ENCODE measurements around the gene PARD6G.

DNA sequence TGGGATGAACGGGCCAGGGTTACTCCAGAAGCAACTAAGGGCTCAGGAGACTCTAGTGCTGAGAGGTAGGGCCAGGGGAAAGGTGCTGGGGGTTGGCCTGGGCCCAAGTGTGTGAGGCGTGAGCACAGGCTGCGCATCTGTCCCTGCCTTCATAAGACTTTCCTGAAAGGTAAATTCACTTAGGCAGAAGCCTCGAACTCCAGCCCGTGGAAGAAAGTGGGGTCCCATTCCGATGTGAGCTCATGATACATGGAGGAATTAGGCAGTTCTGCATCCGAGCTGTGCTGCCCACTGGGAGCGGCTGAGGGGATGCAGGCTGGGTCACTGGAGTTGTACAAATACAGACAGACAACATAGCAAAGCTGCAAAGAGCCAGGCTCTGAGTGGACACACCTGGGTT is 16.2 kb downstream of the PARD6G start:
- no peak for TF ChIP-seq TCF7L2 (IDR thresholded peaks at IDR 0.05; ENCODE audit: low read depth, low read length)
- TF ChIP-seq STAG1 (CRISPR knock-in tag; IDR thresholded peaks at IDR 0.05): no peak
- TF ChIP-seq, protein P1, sequence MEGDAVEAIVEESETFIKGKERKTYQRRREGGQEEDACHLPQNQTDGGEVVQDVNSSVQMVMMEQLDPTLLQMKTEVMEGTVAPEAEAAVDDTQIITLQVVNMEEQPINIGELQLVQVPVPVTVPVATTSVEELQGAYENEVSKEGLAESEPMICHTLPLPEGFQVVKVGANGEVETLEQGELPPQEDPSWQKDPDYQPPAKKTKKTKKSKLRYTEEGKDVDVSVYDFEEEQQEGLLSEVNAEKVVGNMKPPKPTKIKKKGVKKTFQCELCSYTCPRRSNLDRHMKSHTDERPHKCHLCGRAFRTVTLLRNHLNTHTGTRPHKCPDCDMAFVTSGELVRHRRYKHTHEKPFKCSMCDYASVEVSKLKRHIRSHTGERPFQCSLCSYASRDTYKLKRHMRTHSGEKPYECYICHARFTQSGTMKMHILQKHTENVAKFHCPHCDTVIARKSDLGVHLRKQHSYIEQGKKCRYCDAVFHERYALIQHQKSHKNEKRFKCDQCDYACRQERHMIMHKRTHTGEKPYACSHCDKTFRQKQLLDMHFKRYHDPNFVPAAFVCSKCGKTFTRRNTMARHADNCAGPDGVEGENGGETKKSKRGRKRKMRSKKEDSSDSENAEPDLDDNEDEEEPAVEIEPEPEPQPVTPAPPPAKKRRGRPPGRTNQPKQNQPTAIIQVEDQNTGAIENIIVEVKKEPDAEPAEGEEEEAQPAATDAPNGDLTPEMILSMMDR (CRISPR knock-in tag; IDR thresholded peaks at IDR 0.05): no peak
- no peak for TF ChIP-seq SP2 (CRISPR knock-in tag; IDR thresholded peaks at IDR 0.05)
- no peak for TF ChIP-seq SIN3A (IDR thresholded peaks at IDR 0.05; ENCODE audit: borderline replicate concordance, low read depth, low read length)
- TF ChIP-seq, protein P2, sequence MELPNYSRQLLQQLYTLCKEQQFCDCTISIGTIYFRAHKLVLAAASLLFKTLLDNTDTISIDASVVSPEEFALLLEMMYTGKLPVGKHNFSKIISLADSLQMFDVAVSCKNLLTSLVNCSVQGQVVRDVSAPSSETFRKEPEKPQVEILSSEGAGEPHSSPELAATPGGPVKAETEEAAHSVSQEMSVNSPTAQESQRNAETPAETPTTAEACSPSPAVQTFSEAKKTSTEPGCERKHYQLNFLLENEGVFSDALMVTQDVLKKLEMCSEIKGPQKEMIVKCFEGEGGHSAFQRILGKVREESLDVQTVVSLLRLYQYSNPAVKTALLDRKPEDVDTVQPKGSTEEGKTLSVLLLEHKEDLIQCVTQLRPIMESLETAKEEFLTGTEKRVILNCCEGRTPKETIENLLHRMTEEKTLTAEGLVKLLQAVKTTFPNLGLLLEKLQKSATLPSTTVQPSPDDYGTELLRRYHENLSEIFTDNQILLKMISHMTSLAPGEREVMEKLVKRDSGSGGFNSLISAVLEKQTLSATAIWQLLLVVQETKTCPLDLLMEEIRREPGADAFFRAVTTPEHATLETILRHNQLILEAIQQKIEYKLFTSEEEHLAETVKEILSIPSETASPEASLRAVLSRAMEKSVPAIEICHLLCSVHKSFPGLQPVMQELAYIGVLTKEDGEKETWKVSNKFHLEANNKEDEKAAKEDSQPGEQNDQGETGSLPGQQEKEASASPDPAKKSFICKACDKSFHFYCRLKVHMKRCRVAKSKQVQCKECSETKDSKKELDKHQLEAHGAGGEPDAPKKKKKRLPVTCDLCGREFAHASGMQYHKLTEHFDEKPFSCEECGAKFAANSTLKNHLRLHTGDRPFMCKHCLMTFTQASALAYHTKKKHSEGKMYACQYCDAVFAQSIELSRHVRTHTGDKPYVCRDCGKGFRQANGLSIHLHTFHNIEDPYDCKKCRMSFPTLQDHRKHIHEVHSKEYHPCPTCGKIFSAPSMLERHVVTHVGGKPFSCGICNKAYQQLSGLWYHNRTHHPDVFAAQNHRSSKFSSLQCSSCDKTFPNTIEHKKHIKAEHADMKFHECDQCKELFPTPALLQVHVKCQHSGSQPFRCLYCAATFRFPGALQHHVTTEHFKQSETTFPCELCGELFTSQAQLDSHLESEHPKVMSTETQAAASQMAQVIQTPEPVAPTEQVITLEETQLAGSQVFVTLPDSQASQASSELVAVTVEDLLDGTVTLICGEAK (IDR thresholded peaks at IDR 0.05): no peak
- TF ChIP-seq, protein P2 (CRISPR knock-in tag; IDR thresholded peaks at IDR 0.05): no peak
- TF ChIP-seq POLR2A (IDR thresholded peaks at IDR 0.05; ENCODE audit: insufficient read depth in 1 of 2, low read depth in 2 of 2, low read length in 2 of 2): no peak
- TF ChIP-seq EEA1 (CRISPR knock-in tag; IDR thresholded peaks at IDR 0.05; ENCODE audit: borderline replicate concordance): no peak
- no peak for TF ChIP-seq NFRKB (IDR thresholded peaks at IDR 0.05)
- TF ChIP-seq NR2F1 (CRISPR knock-in tag; IDR thresholded peaks at IDR 0.05): no peak
- TF ChIP-seq ZC3H13 (CRISPR knock-in tag; IDR thresholded peaks at IDR 0.05): no peak
- TF ChIP-seq MAFK (conservative IDR thresholded peaks at IDR 0.05 in 1 of 2, IDR thresholded peaks at IDR 0.05 in 1 of 2; ENCODE audit: low read length in 2 of 2): no peak

Measured in HepG2 (cell line).